ENCODE results near the gene SF3B5. TPM values are rescaled to one million over a fixed set of nuclear protein-coding genes. Genes with fewer than 3 reads are reported as not detected.

The SF3B5 gene
- polyA plus RNA-seq, 1 donor (not counting 4 experiments of a cell fraction or from before 2014, with no cell fraction given), result 199 TPM

DNA sequence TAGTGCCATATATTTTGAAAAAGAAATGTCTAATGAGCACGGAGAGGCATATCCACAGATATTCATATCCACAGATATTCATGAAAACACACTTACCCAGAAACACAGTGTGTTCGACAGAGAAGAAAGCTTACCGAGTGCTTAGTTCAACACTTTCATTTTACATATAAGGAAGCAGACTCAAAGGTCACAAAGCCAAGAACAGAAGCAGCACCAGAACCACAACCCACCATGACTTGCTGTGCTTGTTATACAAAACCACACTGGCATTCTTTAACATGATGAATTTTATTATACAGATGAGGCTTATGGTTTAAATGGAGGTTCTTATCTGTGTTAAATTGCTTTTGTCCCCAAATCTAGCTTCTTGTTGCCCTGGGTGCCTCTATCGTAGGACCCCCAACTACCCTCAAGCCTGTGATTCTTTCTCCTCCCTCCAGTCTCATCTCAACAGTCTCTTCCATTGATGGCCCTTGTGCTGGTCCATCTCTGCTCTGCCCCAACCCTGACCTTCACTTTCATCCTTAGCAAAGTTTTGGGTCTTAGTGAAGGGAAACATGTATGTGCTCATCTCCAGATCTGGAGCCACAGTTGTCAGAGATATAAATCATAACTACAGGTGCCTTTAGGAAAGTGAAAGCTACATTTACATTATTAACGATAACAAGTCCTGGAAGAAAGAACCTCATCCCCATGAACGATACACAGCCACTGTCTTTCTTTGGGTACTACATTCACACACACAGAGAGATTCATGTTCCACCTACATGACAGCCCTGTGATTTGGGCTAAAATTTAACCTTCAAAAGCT is 40.0 kb downstream of the SF3B5 start:
- H3K4me1 ChIP-seq (ENCODE audit: control insufficient read depth, extremely low read depth, insufficient read depth, low read length), result no peaks in the 10 kb centered on the region
- H3K9me3 ChIP-seq (ENCODE audit: control insufficient read depth, low read depth, low read length), result no peaks in the 10 kb centered on the region
- H3K27ac ChIP-seq (ENCODE audit: control insufficient read depth, insufficient read depth, low read length), result no peak overlapping the region
- no peak overlapping the region for H3K4me2 ChIP-seq (ENCODE audit: control insufficient read depth, extremely low read depth, insufficient read depth, low read depth, low read length)
- H2AFZ ChIP-seq (ENCODE audit: control insufficient read depth, low read length), result no peak overlapping the region
- H3K4me3 ChIP-seq (ENCODE audit: control insufficient read depth in 2 of 3, extremely low read depth in 1 of 3, insufficient read depth in 2 of 3, low read depth in 1 of 3, low read length in 3 of 3), result no peak overlapping the region
- H3K27me3 ChIP-seq (ENCODE audit: control insufficient read depth, extremely low read depth, insufficient read depth, low read length), result no peaks in the 10 kb centered on the region
- no peaks in the 10 kb centered on the region for H3K36me3 ChIP-seq (ENCODE audit: control insufficient read depth in 2 of 2, extremely low read depth in 1 of 2, insufficient read depth in 2 of 2, low read length in 2 of 2)
- TF ChIP-seq CTCF (optimal IDR thresholded peaks at IDR 0.05 in 1 of 3, IDR thresholded peaks at IDR 0.05 in 1 of 3, conservative IDR thresholded peaks at IDR 0.05 in 1 of 3; ENCODE audit: extremely low read depth in 1 of 3, insufficient read depth in 2 of 3, low read length in 3 of 3) (no peak), EZH2 (IDR thresholded peaks at IDR 0.05; ENCODE audit: low read length) (no peak)
- H3K79me2 ChIP-seq (ENCODE audit: control insufficient read depth, insufficient read depth, low read length), result no peaks in the 10 kb centered on the region
- no peak for FAIRE-seq
- H3K9me1 ChIP-seq (ENCODE audit: control insufficient read depth, extremely low read depth, insufficient read depth, low read length), result no peaks in the 10 kb centered on the region
- H3K9ac ChIP-seq (ENCODE audit: control insufficient read depth, extremely low read depth, insufficient read depth, low read length), result no peak overlapping the region
- no peaks in the 10 kb centered on the region for H4K20me1 ChIP-seq (ENCODE audit: control insufficient read depth, extremely low read depth, insufficient read depth, low read length)
- dilution Hi-C loops (cut with MboI; ENCODE audit: extremely low pct_ligation_motif_present, low sequenced_read_pairs), result no loop called here
- DNase-seq (ENCODE audit: low read depth, low spot score), result no peak

- no peaks in the 10 kb centered on the region for H3K79me2 ChIP-seq (ENCODE audit: control insufficient read depth, insufficient read depth, low read length)
- no peaks in the 10 kb centered on the region for H3K36me3 ChIP-seq (ENCODE audit: control insufficient read depth in 2 of 2, extremely low read depth in 1 of 2, insufficient read depth in 2 of 2, low read length in 2 of 2)
- FAIRE-seq (no peak), DNase-seq (ENCODE audit: low read depth, low spot score) (no peak)
- H3K4me2 ChIP-seq (ENCODE audit: control insufficient read depth, extremely low read depth, insufficient read depth, low read depth, low read length), result no peak overlapping the region
- no peak overlapping the region for H3K27ac ChIP-seq (ENCODE audit: control insufficient read depth, insufficient read depth, low read length)
- no peaks in the 10 kb centered on the region for H3K9me3 ChIP-seq (ENCODE audit: control insufficient read depth, low read depth, low read length)
- H3K27me3 ChIP-seq (ENCODE audit: control insufficient read depth, extremely low read depth, insufficient read depth, low read length), result no peaks in the 10 kb centered on the region
- dilution Hi-C loops (cut with MboI; ENCODE audit: extremely low pct_ligation_motif_present, low sequenced_read_pairs), result no loop called here
- TF ChIP-seq EZH2 (IDR thresholded peaks at IDR 0.05; ENCODE audit: low read length), result no peak
- no peak overlapping the region for H2AFZ ChIP-seq (ENCODE audit: control insufficient read depth, low read length)
- no peak overlapping the region for H3K4me3 ChIP-seq (ENCODE audit: control insufficient read depth in 2 of 3, extremely low read depth in 1 of 3, insufficient read depth in 2 of 3, low read depth in 1 of 3, low read length in 3 of 3)
- H4K20me1 ChIP-seq (ENCODE audit: control insufficient read depth, extremely low read depth, insufficient read depth, low read length), result no peaks in the 10 kb centered on the region
- no peak overlapping the region for H3K9ac ChIP-seq (ENCODE audit: control insufficient read depth, extremely low read depth, insufficient read depth, low read length)
- H3K4me1 ChIP-seq (ENCODE audit: control insufficient read depth, extremely low read depth, insufficient read depth, low read length), result no peaks in the 10 kb centered on the region
- no peaks in the 10 kb centered on the region for H3K9me1 ChIP-seq (ENCODE audit: control insufficient read depth, extremely low read depth, insufficient read depth, low read length)
Observed at GRCh38 chr6:144053601-144054000, 41.8 kb downstream of the SF3B5 start.

Data from keratinocyte (primary cell).